GM21786 (cell line): ENCODE measurements around the gene TRIOBP.
"Not testable (repeated sequence)": the region's sequence is repeated elsewhere in the genome, so short reads cannot be mapped to it uniquely, and the experiment has no call there.

Experiments used
- ATAC-seq: cut with Tn5 transposase; IDR thresholded peaks from one replicate; pipeline ENCODE4 v1.9.1; 2021; ENCODE audit not compliant: unreplicated experiment

Gene TRIOBP, protein sequence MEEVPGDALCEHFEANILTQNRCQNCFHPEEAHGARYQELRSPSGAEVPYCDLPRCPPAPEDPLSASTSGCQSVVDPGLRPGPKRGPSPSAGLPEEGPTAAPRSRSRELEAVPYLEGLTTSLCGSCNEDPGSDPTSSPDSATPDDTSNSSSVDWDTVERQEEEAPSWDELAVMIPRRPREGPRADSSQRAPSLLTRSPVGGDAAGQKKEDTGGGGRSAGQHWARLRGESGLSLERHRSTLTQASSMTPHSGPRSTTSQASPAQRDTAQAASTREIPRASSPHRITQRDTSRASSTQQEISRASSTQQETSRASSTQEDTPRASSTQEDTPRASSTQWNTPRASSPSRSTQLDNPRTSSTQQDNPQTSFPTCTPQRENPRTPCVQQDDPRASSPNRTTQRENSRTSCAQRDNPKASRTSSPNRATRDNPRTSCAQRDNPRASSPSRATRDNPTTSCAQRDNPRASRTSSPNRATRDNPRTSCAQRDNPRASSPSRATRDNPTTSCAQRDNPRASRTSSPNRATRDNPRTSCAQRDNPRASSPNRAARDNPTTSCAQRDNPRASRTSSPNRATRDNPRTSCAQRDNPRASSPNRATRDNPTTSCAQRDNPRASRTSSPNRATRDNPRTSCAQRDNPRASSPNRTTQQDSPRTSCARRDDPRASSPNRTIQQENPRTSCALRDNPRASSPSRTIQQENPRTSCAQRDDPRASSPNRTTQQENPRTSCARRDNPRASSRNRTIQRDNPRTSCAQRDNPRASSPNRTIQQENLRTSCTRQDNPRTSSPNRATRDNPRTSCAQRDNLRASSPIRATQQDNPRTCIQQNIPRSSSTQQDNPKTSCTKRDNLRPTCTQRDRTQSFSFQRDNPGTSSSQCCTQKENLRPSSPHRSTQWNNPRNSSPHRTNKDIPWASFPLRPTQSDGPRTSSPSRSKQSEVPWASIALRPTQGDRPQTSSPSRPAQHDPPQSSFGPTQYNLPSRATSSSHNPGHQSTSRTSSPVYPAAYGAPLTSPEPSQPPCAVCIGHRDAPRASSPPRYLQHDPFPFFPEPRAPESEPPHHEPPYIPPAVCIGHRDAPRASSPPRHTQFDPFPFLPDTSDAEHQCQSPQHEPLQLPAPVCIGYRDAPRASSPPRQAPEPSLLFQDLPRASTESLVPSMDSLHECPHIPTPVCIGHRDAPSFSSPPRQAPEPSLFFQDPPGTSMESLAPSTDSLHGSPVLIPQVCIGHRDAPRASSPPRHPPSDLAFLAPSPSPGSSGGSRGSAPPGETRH (N-terminal part only)

DNA sequence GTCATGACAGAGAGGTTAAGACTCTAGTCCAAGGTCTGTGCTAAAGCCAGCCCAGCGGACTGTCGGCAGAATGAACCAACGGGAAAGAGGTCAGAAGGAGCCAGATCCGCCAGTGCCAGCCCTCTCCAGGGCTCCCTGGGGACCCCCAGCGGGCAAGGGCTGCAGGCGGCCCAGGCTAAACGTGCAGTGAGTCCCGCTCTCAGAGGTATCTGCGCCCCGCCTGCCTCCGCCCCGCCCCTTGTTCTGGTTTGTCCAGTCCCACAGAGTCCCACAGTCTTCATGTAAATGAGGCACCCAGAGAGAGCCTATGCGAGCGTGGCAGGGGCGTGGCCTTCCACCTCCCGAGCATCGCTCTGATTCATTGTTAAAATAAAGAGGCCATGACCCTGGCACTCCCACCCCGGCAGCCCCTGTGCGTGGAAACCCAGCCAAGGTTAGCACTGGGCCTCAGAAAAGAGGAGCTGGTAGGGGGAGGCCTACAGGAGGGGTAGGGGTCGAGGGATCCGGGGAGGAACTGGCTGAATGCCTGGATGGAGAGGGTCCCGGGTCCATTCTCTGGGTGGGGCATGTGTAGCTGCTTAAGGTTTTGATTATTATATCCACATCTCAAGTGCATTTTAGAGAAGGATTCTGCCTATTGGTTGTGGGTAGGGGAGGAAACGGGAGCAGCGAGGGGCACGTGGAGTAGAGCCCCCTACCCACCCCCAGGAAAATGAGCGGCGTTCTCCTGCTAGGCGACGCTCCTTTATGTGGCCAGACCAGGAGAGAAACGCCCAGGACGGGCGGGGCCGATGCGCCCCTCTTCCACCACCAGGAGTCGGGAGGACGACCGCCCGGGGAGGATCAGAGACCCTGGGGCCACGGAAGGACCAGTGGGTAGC, at the start of gene TRIOBP:
Gene TRIOBP, plus strand, starts transcription at position 392 of the 881 bp plus-strand sequence. CDS start 4,318 bp downstream, outside the sequence.
- ATAC-seq, result peak; percentile 94

DNA sequence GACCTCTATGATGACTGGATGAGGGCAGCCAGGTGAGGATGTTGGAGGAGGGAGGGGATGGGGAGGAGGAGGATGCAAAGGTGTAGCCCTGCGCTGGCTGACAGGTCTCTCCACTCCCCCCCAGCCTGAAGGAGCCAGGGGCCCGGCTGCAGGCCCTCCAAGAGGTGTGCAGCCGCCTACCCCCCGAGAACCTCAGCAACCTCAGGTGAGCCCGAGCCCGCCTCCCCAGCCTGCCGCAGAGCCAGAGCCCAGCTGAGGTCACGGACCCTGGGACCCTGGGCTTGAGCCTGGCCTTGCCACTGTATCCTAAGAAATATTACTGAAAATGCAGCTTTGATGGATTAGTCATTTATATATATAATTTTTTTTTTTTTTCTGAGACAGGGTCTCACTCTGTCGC, 49.5 kb upstream of the TRIOBP start:
- no peak for ATAC-seq

DNA sequence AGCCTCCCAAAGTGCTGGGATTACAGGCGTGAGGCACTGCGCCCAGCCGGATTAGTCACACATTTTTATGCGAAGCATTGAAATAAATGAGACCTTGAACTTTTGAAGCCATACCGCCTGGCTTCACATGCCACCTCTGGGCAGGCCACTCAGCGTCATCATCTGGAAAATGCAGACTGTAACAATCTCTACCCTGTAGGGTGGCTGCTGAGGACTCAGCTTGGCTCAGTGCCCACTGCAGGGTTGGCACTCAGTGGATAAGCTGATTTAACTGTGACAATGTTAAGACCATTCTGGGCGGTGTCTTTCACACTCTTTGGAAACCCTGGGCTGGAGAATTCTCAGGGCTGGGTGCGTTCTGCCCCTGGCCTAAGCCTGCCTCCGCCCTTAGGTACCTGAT, 48.9 kb upstream of the TRIOBP start:
- no peak for ATAC-seq

DNA sequence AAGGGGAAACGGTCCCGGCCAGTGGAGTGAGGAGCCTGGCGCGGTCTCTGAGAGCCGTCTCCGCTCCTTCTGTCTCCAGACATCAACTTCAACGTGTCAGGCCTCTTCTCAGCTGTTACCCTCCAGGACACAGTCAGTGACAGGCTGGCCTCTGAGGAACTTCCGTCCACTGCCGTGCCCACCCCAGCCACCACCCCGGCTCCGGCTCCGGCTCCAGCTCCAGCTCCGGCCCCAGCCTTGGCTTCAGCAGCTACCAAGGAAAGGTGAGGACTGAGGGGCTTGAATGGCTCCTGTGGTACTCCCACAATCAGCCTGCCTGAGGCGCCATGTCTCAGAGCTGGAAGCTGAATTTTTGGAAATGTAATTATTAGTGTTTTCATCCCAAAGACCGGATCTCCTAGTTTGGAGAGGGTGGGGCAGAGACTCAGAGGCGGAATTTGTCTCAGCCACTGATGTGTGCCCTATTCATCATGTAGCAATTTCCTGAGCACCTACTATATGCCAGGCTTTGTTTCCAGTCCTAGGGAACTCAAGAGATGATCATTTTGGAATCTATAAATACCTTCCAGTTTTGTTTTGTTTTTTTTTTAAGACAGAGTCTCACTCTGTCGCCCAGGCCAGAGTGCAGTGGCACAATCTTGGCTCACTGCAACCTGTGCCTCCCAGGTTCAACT, 46.2 kb upstream of the TRIOBP start:
- no peak for ATAC-seq

DNA sequence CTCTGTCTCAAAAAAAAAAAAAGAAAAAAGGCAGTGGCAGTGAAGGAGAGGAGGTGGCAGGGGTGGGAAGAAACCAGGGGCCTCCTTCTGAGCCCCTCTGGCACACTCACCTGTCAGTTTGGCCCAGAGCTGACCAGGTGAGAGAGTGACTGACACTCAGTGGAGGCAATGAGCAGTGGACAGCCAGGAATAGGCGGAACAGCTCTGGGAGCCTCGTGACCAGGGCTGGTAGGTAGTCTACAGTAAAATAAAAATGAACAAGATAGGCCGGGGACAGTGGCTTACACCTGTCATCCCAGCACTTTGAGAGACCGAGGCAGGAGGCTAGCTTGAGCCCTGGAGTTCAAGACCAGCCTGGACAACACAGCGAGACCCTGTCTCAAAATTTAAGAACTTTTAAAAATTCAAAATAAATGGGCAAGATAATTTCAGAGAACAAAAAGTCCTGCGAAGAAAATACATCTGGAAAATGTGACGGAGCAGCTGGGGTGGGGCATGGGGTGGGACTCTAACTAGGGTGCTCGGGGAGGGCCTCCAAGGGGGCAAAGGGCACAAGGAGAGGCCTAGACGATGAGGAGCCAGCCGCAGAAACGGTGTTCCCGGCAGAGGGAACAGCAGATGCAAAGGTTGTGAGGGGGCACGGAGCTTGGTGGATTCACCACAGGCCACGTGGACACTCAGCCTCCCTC, 42.1 kb upstream of the TRIOBP start:
- ATAC-seq, result no peak

DNA sequence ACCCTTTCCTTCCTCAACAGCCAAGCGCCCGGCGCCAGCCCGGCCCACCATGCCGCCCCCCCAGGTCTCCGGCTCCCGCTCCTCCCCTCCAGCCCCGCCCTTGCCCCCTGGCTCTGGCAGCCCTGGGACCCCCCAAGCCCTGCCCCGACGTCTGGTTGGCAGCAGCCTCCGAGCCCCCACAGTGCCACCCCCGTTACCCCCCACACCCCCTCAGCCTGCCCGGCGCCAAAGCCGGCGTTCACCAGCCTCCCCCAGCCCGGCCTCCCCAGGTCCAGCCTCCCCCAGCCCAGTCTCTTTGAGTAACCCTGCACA, 41.6 kb upstream of the TRIOBP start:
- ATAC-seq, result no peak

DNA sequence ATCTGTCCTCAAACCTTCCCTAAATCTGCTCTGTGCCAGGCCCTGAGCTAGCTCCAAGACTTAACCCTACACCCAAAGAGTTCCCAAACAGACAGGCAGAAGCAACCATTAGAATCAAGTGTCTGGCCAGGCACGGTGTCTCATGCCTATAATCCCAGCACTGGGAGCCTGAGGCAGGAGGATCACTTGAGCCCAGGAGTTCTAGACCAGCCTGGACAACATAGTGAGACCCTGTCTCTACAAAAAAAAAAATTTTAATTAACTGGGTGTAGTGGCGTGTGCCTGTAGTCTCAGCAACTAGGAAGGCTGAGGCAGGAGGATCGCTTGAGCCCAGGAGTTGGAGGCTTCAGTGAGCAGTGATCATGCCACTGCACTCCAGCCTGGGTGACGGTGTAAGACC, 40.3 kb upstream of the TRIOBP start:
- not testable (repeated sequence) for ATAC-seq

DNA sequence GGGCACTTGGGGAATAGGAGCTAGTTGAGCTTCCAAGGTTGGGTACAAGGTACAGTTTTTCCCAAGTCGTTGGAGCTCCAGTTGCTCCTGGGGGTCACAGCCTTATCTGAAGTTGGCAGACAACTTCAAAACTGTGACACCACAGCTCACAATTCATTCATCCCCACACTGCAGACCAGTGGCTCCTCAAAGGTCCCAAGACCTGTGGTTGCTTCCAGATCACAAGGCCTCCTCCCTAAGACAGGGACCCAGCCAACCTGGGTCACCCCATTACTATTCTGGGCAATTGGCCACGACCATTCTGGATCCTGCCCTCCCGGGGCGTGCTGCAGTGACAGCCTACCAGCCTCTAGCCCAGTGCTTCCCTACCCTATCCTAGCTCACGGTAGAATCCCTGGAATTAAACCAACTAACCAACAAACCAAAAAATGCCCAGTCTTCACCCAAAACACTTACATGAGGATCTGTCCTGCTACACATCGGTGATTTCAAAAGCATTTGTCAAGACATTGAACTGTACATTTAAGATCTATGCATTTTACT, 39.2 kb upstream of the TRIOBP start:
- no peak for ATAC-seq

DNA sequence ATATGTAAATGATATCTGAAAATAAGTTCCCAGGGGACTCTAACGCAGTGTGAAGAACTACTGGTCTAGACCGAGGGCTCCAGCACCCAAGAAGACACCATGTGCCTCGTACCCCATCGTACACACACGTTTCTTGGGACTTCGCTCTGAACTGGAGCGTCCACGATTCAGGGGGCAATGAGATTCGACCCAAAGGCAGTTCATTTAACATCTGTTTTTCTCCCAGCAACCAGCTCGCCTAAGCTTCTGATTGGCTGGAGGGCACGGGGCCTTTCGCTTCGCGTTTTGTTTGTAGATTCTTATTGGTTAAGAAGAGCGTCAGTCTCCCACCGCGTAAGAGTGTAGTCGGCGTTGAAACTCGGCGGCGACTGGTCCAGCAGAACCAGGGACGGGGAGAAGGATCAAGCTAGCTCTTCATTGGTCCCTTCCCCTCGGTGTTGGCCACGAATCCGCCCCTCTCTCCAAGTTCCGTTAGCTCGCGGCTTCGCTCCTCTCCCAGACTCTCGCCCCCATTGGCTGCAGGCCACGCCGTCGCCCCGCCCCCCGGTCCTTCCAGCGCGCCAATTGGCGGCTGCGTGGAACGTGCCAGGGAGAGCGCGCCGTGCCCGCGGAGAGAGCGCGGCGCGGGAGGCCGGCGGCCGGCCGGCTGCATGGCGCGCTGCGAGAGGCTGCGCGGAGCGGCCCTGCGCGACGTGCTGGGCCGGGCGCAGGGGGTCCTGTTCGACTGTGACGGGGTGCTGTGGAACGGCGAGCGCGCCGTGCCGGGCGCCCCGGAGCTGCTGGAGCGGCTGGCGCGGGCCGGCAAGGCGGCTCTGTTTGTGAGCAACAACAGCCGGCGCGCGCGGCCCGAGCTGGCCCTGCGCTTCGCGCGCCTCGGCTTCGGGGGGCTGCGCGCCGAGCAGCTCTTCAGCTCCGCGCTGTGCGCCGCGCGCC, 38.4 kb upstream of the TRIOBP start, which contains the start of gene PDXP:
Gene PDXP, plus strand, starts transcription at position 591 of the 933 bp plus-strand sequence. Its CDS starts 60 bp downstream, at position 651.
- ATAC-seq, result peak; percentile 86

DNA sequence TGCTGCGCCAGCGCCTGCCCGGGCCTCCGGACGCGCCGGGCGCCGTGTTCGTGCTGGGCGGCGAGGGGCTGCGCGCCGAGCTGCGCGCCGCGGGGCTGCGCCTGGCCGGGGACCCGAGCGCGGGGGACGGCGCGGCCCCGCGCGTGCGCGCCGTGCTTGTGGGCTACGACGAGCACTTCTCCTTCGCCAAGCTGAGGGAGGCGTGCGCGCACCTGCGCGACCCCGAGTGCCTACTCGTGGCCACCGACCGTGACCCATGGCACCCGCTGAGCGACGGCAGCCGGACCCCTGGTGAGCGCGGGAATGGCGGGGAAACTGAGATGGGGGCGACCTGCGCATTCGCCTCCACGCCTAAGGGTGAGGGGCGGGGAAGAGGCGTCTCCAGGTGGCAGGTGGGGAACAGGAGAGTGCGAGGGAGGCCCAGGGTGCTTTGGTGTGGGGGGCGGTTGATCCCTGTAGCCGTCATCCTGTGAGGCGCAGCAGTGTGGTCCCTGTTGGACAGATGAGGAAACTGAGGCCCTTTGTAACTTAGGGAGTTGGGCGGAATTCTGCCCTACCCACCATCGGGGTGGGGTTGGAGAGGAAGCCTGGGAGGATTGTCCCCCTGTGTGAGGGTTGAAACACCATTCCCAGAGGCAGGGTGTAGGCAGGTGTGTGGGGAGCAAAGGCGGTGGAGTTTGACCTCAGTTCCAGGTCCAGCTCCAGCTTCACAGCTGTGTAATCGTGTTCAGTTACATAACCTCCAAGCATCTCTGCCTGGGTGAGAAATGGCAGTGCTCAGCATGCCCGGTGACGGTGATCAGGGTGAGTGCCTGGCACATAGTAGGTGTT, 37.6 kb upstream of the TRIOBP start:
- ATAC-seq, result no peak

DNA sequence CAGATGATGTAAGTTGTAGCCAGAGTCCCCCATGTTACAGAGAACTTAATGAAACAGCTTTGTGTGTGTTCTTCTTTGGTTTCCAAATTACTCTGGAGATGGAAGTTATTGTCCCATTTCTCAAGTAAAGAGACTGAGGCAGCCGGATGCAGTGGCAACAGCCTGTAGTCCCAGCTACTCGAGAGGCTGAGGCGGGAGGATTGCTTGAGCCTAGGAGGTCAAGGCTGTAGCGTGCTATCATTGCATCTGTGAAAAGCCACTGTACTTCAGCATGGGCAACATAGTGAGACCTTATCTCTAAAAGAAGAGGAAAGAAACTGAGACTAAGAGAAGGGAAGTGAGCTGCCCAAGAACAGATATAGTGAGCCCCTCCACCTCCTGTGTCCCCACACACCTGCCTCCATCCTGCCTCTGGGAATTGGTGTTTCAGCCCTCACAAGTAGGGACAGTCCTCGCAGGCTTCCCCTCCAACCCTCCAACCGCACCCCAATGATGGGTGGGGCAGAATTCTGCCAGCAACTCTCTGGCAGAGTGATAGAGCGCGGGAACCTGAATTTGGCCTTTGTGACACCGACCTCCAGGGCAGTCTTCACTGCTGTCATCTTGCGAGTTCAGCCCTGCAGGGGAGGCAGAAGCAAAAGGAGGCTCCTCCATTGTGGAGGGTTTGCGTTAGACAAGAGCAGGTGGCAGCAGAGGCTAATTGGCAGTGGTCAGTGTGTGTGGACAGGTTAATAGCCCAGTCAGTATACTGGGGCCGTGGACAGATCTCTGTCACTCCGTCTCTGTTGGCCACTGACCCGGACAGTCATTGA, 36.7 kb upstream of the TRIOBP start:
- ATAC-seq, result no peak

DNA sequence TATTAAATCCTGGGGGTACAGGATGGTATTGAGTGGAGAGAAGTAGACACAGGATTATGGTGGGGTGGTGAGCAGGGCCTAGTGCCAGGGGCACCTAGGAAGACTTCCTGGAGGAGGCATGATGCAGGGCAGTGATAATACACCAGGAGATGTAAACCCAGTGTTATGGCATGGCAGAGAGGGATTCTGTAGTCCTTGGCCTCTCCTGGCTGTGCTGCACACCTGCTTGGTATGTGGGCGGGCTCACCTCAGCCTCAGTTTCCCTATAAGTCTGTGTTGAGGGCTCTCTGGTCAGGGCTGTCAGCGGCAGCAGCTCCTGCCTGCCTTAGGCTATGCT, 36.2 kb upstream of the TRIOBP start:
- no peak for ATAC-seq

DNA sequence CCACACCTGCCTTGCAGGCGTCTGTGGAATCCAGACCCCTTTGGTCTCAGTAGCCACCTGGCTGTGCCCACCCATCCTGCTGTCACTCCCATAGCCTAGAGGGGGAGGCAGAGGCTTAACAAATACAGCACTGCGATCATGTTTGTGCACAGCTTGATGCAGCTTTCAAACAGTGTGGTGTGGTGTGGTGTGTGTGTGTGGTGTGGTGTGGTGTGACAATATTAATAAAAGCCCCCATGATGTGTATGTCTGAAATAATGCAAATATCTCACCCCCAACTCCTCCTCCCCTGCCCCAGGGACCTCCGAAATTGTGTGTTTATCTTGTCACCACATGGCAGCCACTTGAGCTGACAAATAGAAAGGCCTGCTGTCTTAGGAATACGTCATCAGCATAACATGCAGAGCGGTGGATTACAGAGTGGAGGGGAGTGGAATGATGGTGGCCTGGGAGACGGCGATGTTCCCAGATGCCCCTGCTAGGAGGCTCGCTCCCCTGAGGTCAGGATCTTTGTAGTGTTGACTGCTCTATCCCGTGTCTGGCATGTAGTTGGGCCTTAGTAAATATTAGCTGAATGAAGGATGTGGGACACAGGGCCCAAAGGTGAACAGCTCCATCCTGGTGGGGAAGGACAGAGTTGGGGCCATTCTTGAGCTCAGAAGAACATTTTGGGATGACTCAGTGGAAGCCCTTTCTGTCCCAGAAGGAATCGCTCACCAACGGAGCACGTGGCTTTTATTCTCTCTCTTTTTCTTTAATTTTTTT, 35.5 kb upstream of the TRIOBP start:
- no peak for ATAC-seq

DNA sequence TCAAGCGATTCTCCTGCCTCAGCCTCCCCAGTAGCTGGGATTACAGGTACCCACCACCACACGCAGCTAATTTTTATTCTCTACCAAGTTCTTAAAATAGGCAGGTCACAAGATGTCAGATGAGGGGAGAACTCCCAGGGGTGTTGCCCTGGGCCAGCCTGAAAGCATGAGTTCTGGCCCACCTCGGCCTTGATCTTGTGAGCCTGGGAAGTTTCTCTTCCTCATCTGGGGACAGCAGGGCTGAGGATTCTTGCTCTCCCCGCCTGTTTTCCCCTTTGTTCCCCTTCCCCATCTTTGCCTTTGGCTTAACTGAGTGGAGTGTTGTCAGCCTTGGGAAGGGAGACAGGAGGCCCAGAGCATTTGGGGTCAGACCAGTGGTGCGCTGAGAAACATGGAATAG, 34.8 kb upstream of the TRIOBP start:
- no peak for ATAC-seq

DNA sequence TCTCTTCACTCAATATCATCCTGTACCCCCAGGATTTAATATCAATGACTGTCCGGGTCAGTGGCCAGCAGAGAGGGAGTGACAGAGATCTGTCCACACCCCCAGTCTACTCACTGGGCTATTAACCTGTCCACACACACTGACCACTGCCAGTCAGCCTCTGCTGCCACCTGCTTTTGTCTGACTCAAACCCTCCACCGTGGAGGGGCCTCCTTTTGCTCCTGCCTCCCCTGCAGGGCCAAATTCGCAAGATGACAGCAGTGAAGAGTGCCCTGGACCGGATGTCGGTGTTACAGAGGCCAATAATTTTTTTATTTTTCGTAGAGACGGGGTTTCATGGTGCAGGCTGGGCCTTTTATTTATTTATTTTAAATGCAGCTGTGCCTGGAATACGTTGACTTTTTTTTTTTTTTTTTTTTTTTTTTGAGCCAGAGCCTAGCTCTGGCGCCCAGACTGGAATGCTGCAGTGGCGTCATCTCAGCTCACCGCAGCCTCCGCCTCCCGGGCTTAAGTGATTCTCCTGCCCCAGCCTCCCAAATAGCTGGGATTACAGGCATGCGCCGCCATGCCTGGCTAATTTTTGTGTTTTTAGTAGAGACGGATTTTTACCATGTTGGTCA, 33.2 kb upstream of the TRIOBP start:
- no peak for ATAC-seq
